GM21737 (cell line): ENCODE results near the gene CREM.
A peak's percentile ranks its signal among the peaks of the same experiment; 100 is the strongest.
"Not testable (repeated sequence)": the region's sequence is repeated elsewhere in the genome, so short reads cannot be mapped to it uniquely, and the experiment has no call there.

Experiments used
- ATAC-seq: cut with Tn5 transposase; IDR thresholded peaks from one replicate; pipeline ENCODE4 v1.9.1; 2021; ENCODE audit warnings: mild to moderate bottlenecking, moderate library complexity; ENCODE audit not compliant: unreplicated experiment

The CREM gene

DNA sequence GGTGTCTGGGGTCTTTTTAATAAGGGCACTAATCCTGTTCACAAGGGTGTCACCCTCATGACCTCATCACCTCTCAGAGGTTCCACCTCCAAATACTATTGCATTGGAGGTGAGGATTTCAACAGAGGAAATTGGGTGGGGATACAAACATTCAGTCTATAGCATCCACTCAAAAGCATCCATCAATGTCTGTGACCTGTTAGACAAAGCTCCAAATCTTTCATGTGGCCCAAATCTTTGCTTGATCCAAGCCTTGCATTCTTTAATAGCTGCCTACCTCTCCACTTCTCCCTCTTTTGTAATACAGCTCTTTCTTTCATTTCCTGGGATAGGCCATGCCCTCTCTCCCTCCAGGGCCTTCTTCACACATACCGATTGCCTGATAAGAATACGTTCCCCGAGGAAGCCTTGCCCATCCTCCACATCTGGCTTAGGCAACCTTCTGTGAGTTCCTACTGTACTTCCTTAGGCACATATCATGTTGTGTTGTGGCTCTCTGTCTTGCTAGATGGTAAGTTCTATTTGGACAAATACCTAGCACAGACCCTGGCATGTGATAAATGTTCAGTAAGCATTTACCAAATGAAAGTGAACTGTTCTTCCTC lies 66.1 kb downstream of the CREM start:
- no peak for ATAC-seq

DNA sequence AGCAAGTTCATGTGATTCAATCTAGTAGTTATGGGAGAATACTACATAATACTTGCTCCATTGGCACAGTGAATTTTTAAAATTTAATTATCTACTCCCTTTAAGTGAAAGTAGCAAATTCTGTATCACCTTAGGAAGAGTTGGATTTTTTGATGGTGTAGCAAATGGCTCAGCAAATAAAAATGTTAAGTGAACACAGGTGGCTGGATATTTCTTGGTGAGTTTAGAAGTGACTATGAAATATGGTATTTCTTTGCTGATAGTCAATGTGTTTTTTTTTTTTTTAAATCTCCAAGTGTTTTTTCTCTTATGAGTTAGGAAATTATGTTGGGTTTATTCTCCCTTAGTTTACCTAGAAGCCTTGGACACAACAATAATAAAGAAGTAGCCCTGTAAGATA lies 67.8 kb downstream of the CREM start:
- no peak for ATAC-seq

DNA sequence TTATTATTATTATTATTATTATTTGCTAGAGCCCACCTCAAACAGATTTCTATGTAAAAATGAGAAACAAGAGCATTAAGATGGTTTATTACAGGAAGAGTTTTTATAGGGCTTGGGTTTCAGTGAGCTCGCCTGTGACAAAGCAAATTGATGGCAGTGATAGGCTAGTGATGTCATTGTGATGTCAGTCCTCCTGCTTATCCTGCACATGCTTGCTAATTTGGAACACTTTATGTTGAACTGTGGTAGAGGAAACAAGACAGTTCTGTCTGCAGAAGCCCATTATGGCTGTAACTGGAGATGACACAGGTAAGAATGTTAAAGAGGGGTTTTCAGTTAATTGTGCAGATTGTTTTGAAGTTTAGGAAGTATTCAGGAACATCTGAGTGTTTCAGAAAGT lies 68.3 kb downstream of the CREM start:
- ATAC-seq: no peak

DNA sequence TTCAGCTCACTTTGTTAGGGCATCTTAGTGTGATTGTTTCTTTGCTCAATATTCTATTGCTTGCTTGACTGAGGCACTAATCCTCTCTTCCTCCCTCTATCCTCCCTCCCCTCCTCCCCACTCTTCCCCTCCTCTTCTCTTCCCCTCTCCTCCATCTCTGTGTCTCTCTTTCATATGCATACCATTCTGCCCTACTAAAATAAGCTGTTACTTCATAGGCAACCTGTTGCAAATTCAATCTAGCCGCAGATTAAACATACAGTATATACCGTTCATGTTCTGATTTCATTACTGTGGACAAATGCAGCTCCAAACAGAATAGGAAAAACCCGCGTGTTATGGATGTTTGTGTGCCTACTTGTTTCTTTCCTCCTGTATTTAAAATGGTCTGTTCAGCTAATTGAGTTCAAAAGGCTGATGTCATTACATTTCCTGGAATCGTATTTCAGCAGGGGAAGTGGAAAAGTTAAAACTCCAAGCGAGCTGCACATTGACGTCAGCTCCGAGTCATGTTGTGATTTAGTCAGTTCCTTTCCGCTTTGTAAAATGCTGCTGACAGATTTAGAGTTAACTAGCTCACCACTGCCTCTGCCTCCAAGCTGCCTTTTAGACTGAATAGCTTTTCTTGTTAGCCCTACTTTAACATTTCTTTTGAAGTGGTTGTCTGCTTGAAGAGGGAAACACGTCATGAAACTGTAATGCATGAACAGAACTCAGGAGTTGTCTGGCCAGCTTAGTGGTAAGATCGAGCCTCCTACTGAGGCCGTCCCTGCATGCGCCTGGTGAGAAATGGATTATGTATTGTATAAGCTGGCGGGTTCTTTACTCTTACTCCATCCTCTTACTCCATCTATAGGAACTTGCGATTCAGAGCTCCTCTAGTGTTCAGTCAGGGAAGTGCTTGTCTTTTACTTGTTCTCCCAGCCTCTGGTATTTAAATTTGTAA lies 69.0 kb downstream of the CREM start:
- ATAC-seq: peak; percentile 94

DNA sequence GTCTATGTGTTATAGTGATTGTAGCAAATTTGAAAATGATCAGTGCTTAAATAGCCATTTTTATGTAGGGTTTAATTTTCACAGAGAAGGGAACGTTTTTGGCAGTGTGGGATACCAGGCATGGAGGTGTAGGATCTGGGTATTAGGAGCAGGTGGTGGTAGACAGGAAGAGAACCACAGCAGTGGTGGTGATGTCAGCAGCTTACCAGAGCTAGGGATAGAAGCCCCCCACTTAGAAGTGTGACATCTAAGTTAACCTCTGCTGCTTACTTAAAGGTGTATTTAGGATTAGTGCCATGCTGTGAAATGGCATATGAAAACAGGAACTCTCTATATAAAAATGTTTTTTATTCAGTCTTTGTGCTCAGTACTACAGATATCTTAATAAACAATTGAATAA lies 73.8 kb downstream of the CREM start:
- ATAC-seq: no peak

DNA sequence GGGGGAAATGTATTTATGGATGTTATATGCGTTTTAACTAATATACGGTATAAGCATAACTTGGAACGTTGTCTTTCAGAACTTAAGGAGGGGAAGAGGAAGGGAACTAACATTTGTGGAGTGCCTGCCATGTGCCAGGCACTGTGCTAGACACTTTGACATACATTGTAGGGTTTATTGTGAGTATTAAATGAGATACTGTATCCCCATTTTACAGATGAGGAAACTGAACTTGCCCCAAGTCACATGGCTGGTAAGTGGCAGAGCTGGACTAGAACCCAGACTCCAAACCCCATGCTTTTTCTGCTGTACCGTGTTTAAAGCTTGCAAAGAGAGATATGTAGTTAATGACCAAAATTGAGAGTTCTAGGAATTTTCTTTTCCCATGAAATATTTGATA lies 74.6 kb downstream of the CREM start:
- no peak for ATAC-seq

DNA sequence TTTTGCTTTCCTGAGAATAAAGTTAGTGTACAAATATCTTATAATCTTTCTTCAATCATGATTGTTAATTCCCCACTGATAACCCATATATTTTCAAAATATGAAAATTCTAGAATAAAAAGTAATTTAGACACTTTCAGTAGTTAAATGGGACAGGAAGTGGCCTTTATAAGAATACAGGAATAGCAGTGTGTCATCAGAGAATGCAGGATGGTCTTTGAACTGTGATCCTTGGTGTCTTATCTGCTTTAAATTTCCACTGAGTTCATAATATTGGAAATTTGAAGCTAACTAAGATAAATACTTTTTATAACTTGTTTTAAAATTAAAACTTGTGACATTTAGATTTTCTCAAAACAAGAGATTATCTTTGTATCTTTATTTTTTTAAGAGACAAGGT lies 75.4 kb downstream of the CREM start:
- ATAC-seq: no peak

DNA sequence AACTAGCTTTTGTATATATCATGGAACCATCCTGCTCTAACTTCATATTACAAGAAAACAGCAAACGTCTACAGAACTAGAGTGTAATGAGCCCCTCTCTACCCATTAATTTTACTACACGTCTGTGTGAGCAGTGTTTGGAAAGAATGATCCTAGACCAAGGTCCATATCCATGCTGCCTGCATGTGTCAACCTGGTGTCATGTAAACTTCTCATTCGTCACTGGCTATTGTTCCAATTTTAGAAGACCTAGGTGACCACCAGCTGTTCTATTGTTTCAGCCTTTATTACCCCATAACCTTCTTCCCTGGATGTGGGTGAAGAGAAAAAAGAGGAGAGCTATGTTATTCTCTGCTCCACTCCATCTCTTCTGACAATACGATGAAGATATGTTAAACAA lies 77.1 kb downstream of the CREM start:
- ATAC-seq: no peak

DNA sequence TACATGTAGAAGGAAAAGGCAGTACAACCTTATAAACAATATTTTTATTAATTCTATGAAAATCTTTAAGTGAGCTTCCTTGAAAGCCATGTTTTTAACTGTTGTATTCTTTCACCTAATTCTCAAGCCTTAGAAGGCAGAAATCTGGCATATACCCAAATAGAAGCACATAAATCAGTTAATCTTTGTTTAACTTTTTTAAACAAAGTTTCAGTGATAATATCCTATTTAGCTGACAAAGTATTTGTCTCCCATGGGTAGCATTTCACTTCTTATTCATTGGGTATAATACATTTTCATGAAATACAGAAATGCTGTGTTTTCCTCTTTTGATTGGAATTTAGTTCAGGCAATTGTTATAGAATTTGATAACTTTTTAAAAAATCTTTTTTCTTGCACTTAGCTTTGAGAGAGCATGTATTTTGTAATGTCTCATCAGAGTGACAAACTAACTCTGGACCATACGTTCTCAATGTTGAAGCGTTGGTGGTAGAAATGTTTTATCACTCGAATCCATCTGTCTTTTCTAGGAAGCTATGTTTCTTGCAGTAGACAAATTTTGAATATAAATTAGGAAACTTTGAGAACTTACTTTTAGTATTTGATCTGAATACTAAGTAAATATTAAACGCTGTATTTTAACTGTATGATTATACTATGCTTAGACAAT lies 78.1 kb downstream of the CREM start:
- ATAC-seq: no peak

DNA sequence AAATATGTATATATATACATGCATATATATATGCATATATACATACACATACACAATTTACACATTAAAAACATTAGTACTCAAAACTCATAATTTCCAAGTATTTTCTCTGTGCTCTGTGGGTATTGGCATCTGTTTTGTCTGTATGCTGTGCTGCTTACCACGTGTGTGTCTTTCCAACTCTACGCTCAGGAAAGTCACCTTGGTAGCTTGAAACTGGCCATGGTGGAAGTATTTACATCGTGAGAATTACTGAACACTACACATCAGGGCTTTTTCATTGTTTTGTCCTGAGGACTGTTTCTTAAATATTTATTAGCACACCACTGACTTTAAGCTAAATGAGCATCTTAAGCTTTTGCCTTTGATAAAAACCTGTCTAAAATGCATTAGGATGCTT lies 79.6 kb downstream of the CREM start:
- ATAC-seq: no peak

DNA sequence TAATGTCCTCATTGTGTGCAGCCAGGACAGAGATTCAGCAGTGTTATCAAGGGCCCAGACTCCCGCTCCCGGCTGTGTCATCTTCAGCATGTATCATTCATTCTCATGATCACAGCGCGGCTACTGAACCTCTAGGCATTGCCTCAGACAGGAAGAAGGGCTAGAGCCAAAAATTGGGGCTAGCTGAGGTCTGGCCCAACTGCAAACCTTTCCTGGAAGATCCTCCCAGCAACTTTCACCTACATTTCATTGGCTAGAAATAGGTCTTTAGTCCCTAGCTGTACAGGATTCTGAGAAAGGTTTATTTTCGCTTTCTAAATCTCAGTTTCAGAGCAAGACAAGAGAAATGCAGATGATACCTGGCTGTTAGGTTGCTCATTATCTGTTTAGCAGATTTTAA lies 81.9 kb downstream of the CREM start:
- peak; percentile 82 for ATAC-seq

DNA sequence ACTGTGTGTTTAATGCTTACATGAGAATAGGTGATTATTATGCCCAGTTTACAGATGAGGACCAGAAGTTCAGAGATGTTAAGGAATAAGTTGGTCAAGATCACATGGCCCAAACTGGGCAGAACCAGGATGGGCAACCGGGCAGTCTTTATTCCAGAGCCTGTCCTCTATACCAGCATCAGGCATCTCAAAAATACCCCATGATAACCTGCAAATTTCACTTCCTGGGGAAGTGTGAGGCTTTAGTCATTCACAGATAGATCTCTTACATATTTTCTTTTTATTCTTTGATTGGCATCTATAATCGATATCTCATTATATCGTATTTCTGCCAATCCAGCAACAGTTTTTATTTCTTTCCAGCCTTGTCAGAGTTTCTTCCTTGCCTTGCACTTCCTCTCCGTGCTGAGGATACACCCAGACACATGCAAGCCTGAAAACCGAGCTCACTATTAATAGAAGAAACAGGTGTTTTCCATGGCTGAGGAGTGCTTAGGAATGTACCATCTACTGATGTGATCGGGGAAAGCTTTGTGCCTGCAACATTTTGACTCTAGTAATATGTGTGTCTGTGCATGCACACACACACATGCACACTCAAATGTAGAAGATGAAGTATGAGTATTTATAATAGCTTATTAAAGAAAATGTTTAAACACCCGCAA lies 82.4 kb downstream of the CREM start:
- peak; percentile 37 for ATAC-seq

DNA sequence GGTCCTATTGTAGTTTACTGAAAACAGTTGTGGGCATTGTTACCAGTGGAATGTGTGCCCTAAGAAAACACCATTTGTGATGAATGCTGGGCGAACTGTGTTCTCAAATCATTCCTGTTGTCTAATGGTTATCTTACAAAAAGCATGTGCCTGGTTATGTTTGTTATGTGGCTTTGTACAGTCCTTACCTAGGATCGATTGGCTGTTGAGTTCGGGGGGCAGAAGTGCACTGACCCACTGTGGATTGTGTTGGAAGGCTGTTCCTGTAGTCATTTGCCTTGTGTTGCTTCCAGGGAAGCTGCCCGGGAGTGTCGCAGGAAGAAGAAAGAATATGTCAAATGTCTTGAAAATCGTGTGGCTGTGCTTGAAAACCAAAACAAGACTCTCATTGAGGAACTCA lies 84.3 kb downstream of the CREM start:
- ATAC-seq: no peak

DNA sequence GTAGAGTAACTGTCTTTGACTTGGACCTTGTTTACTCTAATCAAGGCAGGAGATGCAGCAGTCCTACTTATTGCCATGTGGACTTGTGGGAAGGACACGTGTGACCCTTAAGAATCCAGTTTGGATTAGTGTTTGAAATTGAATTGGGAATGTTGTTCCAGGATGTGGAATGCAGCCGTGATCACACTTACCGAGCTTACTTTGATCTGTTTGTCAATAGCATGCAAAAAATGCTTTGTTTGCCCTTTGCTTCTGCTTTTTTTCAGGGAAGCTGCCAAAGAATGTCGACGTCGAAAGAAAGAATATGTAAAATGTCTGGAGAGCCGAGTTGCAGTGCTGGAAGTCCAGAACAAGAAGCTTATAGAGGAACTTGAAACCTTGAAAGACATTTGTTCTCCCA lies 84.7 kb downstream of the CREM start:
- ATAC-seq: no peak

DNA sequence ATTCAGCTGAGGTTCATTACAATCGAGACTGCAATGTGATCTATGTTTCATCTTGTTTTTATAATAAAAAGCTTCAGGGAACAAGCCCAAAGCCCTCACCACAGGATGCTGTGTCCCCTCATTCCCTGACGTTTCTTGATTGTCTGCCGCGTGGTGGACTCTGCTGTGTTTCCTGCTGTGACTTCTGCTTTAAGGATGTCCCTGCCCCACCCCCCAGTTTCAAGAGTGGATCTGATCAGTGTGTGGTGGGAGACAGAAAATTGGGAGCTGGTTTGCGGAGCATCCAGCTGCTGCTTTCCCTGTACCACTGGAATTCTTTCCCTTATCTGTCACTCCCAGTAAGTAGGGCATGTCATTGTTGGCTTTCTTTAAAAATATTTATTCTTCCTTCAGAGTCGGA lies 86.2 kb downstream of the CREM start:
- ATAC-seq: no peak

DNA sequence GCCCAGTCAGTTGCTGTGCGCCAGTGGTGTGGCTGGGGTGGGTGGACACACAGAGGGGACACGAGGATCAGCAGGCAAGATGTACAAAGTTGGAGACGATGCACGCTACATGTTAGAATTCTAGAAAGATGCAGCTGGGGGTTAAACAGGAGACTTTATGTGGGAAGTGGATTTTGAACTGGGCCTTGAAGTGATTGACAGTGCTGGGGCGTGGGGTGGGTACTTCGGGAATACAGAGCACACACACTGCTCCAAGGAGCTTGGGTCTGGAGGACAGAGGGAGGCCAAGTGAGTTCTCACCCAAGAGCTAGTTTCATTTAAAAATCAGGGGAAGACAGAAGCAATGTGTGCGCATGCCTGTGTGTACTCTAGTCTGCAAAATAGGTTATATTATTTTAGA lies 87.1 kb downstream of the CREM start:
- no peak for ATAC-seq

DNA sequence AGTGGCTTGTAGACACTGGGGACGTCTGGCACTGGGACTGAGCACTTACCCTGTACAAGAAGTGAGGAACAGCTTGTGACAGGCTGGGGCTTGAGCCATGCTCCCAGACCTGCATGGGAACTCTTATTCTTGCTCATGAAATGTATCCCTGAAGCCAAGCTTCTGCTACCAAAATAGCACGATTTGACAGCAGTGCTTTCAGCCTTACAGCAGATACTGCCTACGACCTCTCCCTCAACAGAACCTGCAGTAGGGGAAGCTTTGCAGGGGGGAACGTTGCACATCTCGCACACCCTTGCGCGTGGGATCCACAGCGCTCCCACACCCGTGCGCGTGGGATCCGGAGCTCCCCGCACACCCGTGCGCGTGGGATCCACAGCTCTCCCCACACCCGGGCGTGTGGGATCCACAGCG lies 88.0 kb downstream of the CREM start:
- ATAC-seq: no peak

DNA sequence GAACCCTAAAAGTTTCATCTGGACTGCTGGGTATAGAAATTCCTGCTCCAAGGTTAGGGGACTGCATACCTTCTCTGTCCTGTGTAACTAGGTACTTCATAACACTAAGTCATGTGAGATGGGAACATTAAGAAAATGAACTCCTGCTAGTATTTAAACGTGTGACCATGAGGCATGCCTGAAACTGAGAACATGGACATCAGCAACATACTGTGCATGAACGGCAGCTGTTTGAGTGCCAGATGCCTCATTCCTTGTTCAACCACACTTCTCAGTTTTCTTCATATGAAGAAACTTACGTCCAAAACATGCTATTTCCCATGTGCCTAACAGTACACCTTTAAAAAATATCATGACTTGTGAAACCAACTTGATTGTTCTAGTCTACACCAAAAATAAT lies 88.5 kb downstream of the CREM start:
- ATAC-seq: no peak

DNA sequence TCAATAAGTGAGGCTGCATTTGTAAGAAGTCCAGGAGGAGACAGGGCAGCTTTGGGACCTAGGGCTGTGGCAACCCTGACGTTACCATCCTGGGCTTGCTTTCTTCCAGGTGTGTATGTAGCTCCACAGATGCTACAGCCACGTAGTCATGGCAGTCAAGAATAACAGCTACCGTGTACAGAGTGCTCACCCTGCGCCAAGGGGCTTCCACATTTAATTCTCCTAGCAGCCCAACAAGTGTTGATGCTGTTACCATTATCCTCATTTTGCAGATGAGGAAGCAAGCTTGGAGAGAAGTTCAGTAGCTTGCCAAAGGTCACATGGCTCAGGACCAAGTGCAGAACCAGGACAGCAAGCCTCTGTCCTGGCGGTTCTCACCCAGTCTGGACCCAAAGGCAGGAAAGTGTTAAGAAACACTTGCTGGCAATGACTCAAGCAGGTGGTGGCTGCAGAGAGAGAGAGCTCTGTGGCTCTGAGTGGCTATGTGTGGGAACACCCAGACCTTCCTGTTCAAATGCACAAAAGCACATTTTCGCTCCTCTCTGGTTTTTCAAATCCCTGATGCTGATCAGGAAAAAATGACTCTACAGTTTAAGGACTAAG lies 89.8 kb downstream of the CREM start:
- ATAC-seq: no peak

DNA sequence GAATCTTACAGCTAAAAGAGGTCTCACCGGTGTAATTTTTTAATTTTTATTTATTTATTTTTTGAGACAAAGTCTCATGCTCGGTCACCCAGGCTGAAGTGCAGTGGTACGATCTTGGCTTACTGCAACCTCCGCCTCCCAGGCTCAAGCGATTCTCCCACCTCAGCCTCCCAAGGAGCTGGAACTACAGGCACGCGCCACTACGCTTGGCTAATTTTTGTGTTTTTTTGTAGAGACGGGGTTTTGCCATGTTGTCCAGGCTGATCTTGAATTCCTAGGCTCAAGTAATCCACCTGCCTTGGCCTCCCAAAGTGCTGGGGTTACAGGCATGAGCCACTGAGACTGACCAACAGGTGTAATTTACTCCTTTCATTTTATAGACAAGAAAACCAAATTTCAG lies 90.3 kb downstream of the CREM start:
- ATAC-seq: not testable (repeated sequence)

DNA sequence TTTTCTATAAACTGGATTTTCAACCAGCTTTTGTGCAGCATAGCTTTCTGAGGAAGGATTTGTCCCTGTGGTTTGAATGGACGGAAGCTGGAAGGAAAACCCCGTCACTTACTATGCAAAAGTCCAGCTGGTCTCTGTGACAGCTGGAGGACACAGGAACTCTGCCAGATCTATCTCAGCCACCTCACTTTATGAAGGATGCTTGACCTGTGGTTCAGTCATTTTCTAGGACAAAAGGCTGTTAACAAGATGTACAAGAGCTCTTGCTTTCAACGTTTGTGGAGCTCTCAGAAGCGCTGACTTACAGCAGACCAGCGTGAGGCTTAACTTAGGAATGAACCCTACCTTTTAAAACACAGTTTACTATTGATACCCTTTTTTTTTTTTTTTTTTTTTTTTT lies 90.8 kb downstream of the CREM start:
- ATAC-seq: no peak
